ENCODE data around the gene EVA1A.
"Not testable (repeated sequence)": the region's sequence is repeated elsewhere in the genome, so short reads cannot be mapped to it uniquely, and the experiment has no call there.

The EVA1A gene

DNA sequence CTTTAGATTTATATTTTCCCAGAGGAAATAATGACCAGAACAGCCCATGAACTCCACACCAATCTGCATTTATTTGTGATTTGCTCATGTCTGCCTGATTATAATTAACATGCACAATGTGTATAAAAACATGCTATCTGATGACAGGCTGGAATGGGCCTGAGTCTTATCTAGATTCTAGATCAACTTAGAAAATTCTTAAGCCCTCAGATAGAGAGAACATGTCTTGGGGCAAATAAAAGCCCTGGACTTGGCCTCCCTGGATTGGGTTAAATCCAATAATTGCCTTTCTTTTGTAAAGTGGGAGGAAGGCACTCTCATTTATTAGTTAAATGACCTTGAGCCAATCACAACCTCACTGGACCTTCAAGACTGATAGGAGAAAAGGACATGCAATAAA, 61.8 kb downstream of the EVA1A start:
- DNase-seq: no peak
- Mint-ChIP-seq H3K27ac (no peak overlapping the region), H3K4me3 (no peak overlapping the region), H3K9me3 (no peaks in the 10 kb centered on the region), H3K36me3 (ENCODE audit: insufficient read depth) (no peaks in the 10 kb centered on the region), H3K4me1 (ENCODE audit: low read depth in 2 of 2) (no peaks in the 10 kb centered on the region), H3K27me3 (no peaks in the 10 kb centered on the region)
- ATAC-seq (replicated peaks): no peak

DNA sequence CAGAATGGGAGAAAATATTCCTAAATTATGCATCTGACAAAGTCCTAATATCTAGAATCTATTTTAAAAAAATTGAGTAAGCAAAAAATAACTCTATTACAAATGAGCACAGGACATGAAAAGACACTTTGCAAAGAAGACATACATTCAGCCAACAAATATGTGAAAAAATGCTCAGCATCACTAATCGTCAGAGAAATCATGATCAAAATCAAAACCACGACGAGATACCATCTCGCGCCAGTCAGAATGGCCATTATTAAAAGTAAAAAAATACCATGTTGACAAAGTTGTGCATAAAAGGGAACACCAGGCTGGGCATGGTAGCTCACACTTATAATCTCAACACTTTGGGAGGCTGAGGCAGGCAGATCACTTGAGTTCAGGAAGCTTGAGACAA, 63.5 kb downstream of the EVA1A start:
- ATAC-seq (replicated peaks) (no peak), DNase-seq (no peak)
- no peak overlapping the region for H3K27ac Mint-ChIP-seq
- no peaks in the 10 kb centered on the region for H3K27me3 Mint-ChIP-seq
- no peaks in the 10 kb centered on the region for H3K9me3 Mint-ChIP-seq
- H3K36me3 Mint-ChIP-seq (ENCODE audit: insufficient read depth): no peaks in the 10 kb centered on the region
- no peaks in the 10 kb centered on the region for H3K4me1 Mint-ChIP-seq (ENCODE audit: low read depth in 2 of 2)
- H3K4me3 Mint-ChIP-seq: no peak overlapping the region

DNA sequence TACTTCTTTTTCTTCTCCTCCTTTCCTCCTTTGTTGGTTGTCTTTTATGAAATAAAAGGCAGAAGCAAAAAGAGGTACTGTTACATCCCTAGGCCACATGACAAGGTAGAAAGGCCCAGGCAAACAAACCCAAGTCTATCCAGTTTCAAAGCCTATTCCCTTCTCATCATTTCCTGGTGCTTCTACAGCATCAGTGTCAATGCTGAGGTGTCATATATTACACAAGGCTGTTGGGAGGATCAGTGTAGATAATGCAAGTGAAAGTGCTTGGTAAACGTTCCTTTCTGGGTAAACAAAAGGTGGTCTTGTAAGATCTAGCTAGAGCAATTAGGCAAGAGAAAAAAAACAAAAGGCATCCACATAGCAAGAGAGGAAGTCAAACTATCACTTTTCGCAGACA, 64.9 kb downstream of the EVA1A start:
- H3K4me3 Mint-ChIP-seq: no peak overlapping the region

GRCh38 chr2:75494137-75494769, 66.5 kb downstream of the EVA1A start:
- no peaks in the 10 kb centered on the region for H3K27me3 Mint-ChIP-seq
- ATAC-seq (replicated peaks): no peak
- H3K4me1 Mint-ChIP-seq (ENCODE audit: low read depth in 2 of 2): no peaks in the 10 kb centered on the region
- DNase-seq: no peak
- no peak overlapping the region for H3K27ac Mint-ChIP-seq
- H3K9me3 Mint-ChIP-seq: no peaks in the 10 kb centered on the region
- no peak overlapping the region for H3K4me3 Mint-ChIP-seq
- H3K36me3 Mint-ChIP-seq (ENCODE audit: insufficient read depth): no peaks in the 10 kb centered on the region

More for the DNA sequence above, 64.9 kb downstream of the EVA1A start:
- ATAC-seq (replicated peaks): no peak
- Mint-ChIP-seq H3K27me3 (no peaks in the 10 kb centered on the region), H3K4me1 (ENCODE audit: low read depth in 2 of 2) (no peaks in the 10 kb centered on the region), H3K9me3 (no peaks in the 10 kb centered on the region), H3K36me3 (ENCODE audit: insufficient read depth) (no peaks in the 10 kb centered on the region), H3K27ac (no peak overlapping the region)
- DNase-seq: no peak

DNA sequence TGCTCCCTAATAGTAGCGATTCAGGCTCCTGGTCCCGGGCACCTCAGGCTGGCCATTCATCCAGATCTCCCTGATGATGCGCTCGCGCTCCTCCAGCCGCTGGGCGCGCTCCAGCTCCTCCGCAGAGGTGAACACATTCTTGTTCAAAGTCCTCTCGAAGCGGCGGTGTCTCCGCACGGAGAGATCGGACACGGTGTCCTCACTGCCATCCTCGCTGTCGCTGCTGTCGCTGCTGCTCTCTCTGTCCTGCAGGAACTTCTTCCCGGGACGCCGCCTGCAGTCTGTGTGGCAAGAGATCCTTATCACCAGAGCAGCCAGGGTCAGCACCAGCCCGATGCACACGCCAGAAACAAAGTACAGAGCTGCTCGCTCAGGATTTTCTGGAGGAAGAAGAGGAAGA, 67.5 kb downstream of the EVA1A start:
- DNase-seq: no peak
- Mint-ChIP-seq H3K27me3 (no peaks in the 10 kb centered on the region), H3K4me1 (ENCODE audit: low read depth in 2 of 2) (no peaks in the 10 kb centered on the region), H3K27ac (no peak overlapping the region), H3K4me3 (no peak overlapping the region), H3K36me3 (ENCODE audit: insufficient read depth) (no peaks in the 10 kb centered on the region), H3K9me3 (no peaks in the 10 kb centered on the region)
- ATAC-seq (replicated peaks): no peak

DNA sequence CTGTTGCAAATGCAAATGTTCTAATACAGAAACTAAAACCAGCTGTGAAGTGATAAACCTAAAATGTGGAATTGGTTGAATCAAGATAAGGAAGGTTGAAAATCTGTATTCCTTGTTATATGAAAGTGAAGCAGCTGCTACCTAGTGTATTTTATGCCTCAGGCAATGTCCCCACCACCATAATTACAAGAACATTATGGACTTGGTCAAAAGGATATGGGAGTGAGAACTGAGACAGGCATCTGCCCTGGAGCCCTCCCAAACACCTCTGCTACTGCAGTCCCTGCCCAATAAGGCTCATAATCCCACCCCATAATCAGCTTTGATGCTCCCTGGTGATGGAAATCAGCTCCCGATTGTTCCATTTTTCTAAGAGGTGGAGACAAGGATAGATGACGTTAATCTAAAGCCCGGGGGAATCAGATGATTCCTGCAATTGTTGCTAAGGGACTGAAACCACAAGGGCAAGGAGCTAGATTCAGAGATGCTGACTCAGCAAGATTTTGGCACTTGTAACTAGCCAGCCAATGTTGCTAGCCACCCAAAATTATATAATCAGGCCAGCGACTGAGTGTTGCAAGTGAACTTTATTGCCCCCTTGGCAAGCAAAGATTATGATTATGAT, 69.5 kb downstream of the EVA1A start:
- DNase-seq (no peak), ATAC-seq (replicated peaks) (no peak)
- no peak overlapping the region for H3K4me3 Mint-ChIP-seq
- no peak overlapping the region for H3K27ac Mint-ChIP-seq
- H3K9me3 Mint-ChIP-seq: no peaks in the 10 kb centered on the region
- no peaks in the 10 kb centered on the region for H3K36me3 Mint-ChIP-seq (ENCODE audit: insufficient read depth)
- H3K27me3 Mint-ChIP-seq: peaks cover 0 to 8% of the 10 kb centered on the region in 2 donors
- H3K4me1 Mint-ChIP-seq (ENCODE audit: low read depth in 2 of 2): no peaks in the 10 kb centered on the region

DNA sequence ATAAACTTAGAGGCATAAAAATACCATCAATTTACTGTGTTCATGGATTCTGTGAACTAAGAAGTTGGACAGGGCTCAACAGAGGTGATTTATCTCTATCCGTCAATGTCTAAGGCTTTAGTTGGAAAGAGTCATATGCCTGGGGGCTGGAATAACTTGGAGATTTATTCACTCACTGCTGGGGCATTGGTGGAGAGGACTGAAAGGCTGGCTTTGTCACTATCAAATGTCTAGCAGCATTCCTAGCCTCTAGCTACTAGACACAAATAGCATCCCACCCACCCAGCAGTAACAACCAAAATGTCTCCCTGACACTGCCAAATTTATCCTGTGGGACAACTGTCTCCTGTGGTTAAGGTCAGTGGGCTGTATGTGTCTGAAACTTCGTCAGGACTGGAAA, 71.0 kb downstream of the EVA1A start:
- H3K9me3 Mint-ChIP-seq: no peaks in the 10 kb centered on the region
- no peaks in the 10 kb centered on the region for H3K4me1 Mint-ChIP-seq (ENCODE audit: low read depth in 2 of 2)
- peaks cover 0 to 8% of the 10 kb centered on the region in 2 donors for H3K27me3 Mint-ChIP-seq
- no peaks in the 10 kb centered on the region for H3K36me3 Mint-ChIP-seq (ENCODE audit: insufficient read depth)
- DNase-seq (no peak), ATAC-seq (replicated peaks) (no peak)
- no peak overlapping the region for H3K4me3 Mint-ChIP-seq
- no peak overlapping the region for H3K27ac Mint-ChIP-seq

- no peak for DNase-seq
- H3K4me3 Mint-ChIP-seq: no peak overlapping the region
- ATAC-seq (replicated peaks): no peak
- H3K4me1 Mint-ChIP-seq (ENCODE audit: low read depth in 2 of 2): no peaks in the 10 kb centered on the region
- H3K27me3 Mint-ChIP-seq: peaks cover 0 to 14% of the 10 kb centered on the region in 2 donors
- H3K36me3 Mint-ChIP-seq (ENCODE audit: insufficient read depth): no peaks in the 10 kb centered on the region
- no peaks in the 10 kb centered on the region for H3K9me3 Mint-ChIP-seq
- H3K27ac Mint-ChIP-seq: no peak overlapping the region
These were observed 72.6 kb downstream of the EVA1A start for GRCh38 chr2:75488157-75488556.

DNA sequence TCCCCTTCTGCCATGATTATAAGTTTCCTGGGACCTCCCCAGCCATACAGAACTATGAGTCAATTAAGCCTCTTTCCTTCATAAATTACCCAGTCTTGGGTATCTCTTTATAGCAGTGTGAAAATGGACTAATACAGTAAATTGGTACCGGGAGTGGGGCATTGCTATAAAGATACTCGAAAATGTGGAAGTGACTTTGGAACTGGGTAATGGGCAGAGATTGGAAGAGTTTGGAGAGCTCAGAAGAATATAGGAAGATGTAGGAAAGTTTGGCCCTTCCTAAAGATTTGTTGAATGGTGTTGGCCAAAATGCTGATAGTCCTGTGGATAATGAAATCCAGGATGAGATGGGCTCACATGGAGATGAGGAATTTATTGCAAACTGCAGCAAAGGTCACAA, 74.0 kb downstream of the EVA1A start:
- not testable (repeated sequence) for H3K4me1 Mint-ChIP-seq (ENCODE audit: low read depth in 2 of 2); ATAC-seq (replicated peaks); H3K36me3 Mint-ChIP-seq (ENCODE audit: insufficient read depth); H3K27ac Mint-ChIP-seq; H3K4me3 Mint-ChIP-seq; H3K9me3 Mint-ChIP-seq; DNase-seq
- peaks cover 0 to 15% of the 10 kb centered on the region in 2 donors for H3K27me3 Mint-ChIP-seq

- no peak for ATAC-seq (replicated peaks)
- peaks cover 0 to 15% of the 10 kb centered on the region in 2 donors for H3K27me3 Mint-ChIP-seq
- H3K9me3 Mint-ChIP-seq: no peaks in the 10 kb centered on the region
- no peaks in the 10 kb centered on the region for H3K4me1 Mint-ChIP-seq (ENCODE audit: low read depth in 2 of 2)
- no peak overlapping the region for H3K4me3 Mint-ChIP-seq
- no peak for DNase-seq
- H3K36me3 Mint-ChIP-seq (ENCODE audit: insufficient read depth): no peaks in the 10 kb centered on the region
- no peak overlapping the region for H3K27ac Mint-ChIP-seq
These were observed 75.9 kb downstream of the EVA1A start for GRCh38 chr2:75484840-75485239.

DNA sequence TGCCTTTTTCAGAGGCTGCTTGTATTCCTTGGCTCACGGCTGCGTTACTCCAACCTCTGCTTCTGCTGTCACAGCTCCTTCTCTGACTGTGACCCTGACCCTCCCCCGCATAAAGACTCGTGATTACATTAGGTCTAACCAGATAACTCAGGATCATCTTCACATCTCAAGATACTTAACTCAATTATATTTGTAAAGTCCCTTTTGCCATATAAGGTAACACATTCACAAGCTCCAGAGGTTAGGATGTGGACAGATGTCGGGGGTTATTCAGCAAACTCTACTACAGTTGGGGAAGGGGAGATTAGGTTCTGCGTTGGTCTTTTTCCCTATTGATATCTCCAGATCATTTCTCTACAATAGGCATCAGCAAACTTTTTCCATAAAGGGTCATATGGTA, 76.9 kb downstream of the EVA1A start:
- no peak for ATAC-seq (replicated peaks)
- no peaks in the 10 kb centered on the region for H3K36me3 Mint-ChIP-seq (ENCODE audit: insufficient read depth)
- H3K27ac Mint-ChIP-seq: no peak overlapping the region
- DNase-seq: no peak
- H3K4me3 Mint-ChIP-seq: no peak overlapping the region
- peaks cover 0 to 15% of the 10 kb centered on the region in 2 donors for H3K27me3 Mint-ChIP-seq
- no peaks in the 10 kb centered on the region for H3K4me1 Mint-ChIP-seq (ENCODE audit: low read depth in 2 of 2)
- H3K9me3 Mint-ChIP-seq: no peaks in the 10 kb centered on the region

- Mint-ChIP-seq H3K4me3 (no peak overlapping the region), H3K27me3 (peaks cover 4 to 15% of the 10 kb centered on the region in 2 donors), H3K4me1 (ENCODE audit: low read depth in 2 of 2) (no peaks in the 10 kb centered on the region), H3K9me3 (no peaks in the 10 kb centered on the region), H3K27ac (no peak overlapping the region), H3K36me3 (ENCODE audit: insufficient read depth) (no peaks in the 10 kb centered on the region)
- ATAC-seq (replicated peaks) (no peak), DNase-seq (no peak)
These were observed 78.3 kb downstream of the EVA1A start for GRCh38 chr2:75482398-75482797.

DNA sequence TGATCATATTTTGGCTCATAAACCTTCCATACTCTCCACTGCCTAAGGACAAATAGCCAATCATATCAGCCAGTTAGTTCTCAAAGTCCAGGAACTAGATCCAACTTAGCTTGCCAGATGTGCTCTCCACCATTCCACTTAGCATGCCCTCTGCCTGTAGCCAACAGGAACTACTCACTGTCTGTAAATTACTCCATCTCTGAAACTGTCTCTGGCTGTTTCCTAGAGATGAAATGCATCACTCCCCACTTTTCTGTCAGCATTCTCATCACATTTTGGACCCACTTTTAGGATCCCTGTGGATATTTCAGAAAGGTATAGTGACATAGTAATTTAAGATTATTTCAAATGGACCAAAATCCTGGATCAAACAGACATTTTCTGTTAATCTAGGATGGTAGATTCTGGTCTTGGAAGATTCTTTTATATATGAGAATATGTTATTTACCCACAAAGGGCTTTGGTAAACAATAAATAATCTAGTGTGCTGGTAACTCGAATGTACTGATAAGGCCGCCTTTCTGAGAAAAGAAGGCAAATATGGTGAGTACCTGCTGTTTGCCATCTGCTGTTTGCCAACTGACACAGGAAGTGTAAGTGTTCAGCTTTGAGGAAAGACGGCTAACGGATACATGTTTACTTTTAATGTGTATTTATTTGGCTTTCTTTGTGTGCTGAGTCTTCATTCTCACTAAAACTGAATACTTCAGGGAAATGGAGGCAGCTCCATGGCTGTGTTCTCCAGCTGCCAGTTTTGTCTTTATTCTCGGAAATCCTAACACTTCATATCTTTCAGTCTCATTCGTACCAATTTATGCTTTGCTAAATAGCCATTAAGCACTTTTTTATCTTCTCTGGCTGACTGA, 79.5 kb downstream of the EVA1A start:
- H3K4me1 Mint-ChIP-seq (ENCODE audit: low read depth in 2 of 2): no peaks in the 10 kb centered on the region
- ATAC-seq (replicated peaks) (no peak), DNase-seq (no peak)
- H3K27ac Mint-ChIP-seq: no peak overlapping the region
- H3K27me3 Mint-ChIP-seq: peaks cover 7 to 8% of the 10 kb centered on the region in 2 donors
- H3K9me3 Mint-ChIP-seq: no peaks in the 10 kb centered on the region
- H3K4me3 Mint-ChIP-seq: no peak overlapping the region
- H3K36me3 Mint-ChIP-seq (ENCODE audit: insufficient read depth): no peaks in the 10 kb centered on the region

GRCh38 chr2:75477696-75478095, 83.0 kb downstream of the EVA1A start:
- not testable (repeated sequence) for H3K9me3 Mint-ChIP-seq; ATAC-seq (replicated peaks); H3K4me3 Mint-ChIP-seq; H3K36me3 Mint-ChIP-seq (ENCODE audit: insufficient read depth); DNase-seq; H3K4me1 Mint-ChIP-seq (ENCODE audit: low read depth in 2 of 2); H3K27ac Mint-ChIP-seq
- peaks cover 16 to 24% of the 10 kb centered on the region in 2 donors for H3K27me3 Mint-ChIP-seq

Data from effector memory CD8-positive, alpha-beta T cell (primary cell).